Stimulated activated CD4-positive, alpha-beta T cell treated with anti-CD3 and anti-CD28 coated beads, Interleukin-1b, Interleukin-23, amount 100 ng/mL, for 48 hours (primary cell): ENCODE results near the gene CIRBP.

Experiments
- DNase-seq: peaks from one replicate; pipeline ENCODE4 v3.0.0-alpha.2; 2020

Gene CIRBP

GRCh38 chr19:1231729-1232637 is 37.1 kb upstream of the CIRBP start:
- no peak for DNase-seq

DNA sequence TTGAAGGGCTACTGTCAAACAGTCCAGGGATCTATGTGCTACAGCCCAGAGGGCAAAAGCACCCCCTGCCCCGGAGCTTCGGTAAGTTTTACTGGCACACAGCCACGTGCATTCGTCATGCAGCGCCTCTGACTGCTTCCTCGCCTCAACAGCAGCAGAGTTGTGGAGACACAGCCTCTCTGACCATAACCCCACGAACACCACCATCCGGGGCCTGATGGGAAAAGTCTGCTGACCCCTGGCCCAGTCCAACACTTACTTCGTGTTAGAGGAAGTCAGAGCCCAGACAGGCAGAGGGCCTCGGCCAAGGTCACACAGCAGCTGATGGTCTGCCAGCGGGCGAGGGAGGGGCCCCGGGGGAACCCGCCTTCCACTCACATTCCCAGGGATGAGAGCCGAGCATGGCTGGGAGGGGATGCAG is 36.5 kb upstream of the CIRBP start:
- DNase-seq, result no peak

- no peak for DNase-seq
These were observed 35.9 kb upstream of the CIRBP start for GRCh38 chr19:1233115-1233667.

DNA sequence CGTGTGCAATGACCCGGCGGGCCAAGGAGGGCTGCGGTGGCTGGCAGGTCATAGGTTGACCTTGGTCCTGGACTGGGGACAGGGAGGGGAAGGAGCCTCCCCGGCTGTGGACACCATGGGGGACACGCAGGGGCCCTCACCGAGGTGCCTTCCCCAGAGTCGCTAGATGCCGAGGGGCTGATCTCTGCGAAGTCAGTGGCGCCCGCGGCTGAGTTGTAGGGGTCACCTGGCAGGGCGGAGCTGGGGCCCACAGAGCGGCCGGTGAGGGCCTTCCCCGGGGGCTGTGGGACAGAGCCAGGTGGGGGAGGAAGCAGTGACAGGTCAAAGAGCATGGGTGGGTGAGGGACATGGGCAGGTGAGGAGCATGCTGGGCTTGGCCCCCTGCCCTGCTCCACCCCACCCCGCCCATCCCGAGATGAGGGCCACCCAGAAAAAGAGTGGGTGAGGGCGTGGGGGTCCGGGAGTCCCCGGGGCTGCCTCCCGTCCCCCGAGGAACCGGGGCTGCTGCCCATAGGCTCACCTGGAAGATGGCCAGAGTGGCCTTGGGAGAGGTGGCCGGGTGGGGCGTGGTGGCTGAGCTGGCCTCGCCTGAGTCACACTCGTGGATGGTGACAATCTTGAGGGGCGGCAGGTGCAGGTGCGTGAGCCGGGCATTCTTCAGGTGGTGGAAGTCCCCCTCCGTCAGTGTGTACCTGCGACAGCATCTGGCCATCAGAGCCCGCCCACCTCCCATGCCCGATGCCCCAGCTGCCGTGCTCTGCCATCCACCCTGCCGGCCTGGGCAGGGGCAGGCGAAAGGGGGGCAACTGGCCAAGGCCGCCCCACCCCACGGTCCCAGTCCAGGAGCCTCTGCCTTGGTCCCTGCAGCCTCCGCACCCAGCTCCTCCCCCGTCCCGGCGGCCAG is 34.8 kb upstream of the CIRBP start:
- no peak for DNase-seq

- no peak for DNase-seq
These were observed 34.2 kb upstream of the CIRBP start for GRCh38 chr19:1234955-1235380.

GRCh38 chr19:1235625-1236538 is 33.2 kb upstream of the CIRBP start:
- no peak for DNase-seq

DNA sequence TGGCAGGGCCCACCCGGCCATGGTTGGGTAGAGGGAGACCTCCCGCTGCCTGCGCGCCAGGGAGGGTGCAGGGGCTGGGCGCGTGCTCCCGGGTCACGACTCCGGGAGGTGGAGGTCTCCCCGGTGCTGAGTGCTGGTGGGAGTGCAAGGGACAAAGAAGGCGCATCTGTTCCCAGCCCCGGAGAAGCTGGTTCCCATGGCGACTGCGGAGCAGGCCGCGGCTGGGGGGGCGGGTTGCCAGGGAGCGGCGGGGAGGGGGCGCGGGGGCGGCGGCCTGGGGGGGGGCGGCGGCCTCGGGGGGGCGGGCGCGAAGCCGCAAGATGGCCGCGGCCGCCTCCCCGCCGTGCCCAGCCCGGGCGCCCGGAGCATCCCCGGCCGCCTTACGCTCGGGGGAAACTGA is 32.6 kb upstream of the CIRBP start:
- DNase-seq, result no peak

DNA sequence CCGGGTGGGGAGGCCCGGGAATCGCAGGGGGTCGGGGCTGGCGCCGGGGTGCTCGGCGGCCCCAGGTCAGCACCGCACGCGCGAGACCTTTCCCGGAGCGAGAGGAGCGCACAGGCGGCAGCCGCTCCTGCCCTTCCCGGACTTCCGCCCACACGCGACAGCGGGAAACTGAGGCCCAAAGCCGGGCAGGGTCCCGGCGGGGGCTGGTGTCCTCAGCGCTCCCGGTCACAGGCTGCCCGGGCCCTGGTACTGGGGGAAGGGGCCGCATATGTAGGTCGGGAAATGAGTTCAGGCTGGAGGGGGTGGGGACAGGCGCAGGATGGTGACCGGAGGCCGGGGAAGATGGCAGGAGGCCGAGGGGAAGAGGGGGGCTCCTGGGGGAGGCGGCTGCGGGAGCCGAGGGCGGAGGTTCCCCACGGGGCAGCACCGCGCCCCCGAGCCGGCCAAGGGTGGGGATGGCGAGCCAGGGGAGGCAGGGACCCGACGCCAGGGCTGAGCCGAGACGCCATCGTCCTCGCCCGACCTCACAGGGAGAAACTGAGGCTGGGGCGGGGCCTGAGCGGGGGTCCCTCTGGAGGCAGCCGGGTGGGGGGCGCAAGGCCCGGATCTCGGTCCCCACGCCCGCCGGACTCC is 32.0 kb upstream of the CIRBP start:
- no peak for DNase-seq

DNA sequence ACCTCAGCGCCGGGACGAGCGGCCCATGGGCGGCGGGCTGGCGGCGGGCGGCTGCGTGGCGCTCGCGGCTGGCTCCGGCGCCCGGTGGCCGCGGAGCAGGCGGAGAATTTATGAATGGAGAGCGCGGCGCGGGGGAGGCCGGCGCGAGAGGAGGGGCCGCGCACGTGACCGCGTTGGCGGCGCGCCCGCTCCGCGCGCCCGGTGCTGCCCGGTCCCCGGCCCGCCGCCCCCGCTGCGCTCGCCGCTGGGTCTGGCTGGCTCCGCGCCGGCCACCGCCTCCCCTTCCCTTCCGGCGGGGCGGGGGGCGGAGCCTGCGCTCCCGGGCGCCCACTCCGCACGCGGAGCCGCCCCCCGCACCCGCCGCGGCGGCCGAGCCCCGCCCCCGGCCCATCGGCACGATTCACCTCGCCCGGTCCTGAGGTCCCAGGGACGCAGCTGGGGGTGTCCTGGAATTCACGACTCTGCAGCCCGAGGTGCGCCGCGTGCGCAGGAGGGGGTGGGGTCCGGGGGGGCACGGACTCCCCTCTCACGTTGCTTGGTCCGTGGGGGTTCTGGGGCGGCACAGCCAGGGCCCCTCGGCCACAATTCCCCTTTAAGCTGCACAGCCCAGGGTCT is 31.3 kb upstream of the CIRBP start, which contains the start of gene CBARP:
Gene CBARP, minus strand, starts transcription at position 252 of the 615 bp plus-strand sequence. CDS start 1,905 bp downstream, outside the sequence.
- DNase-seq, result no peak

GRCh38 chr19:1238369-1239303 is 30.5 kb upstream of the CIRBP start:
- DNase-seq, result no peak

GRCh38 chr19:1239420-1239795 is 29.7 kb upstream of the CIRBP start:
- DNase-seq, result no peak

GRCh38 chr19:1239796-1240737 is 29.1 kb upstream of the CIRBP start:
- peak; percentile 92 for DNase-seq

GRCh38 chr19:1240925-1241324 is 28.2 kb upstream of the CIRBP start:
- no peak for DNase-seq

- DNase-seq, result peak; percentile 92
These were observed 27.6 kb upstream of the CIRBP start, which contains the start of gene ATP5F1D for GRCh38 chr19:1241417-1242095. Gene ATP5F1D (plus strand): TSS chr19:1241751. CDS start chr19:1241851, 100 bp downstream.

GRCh38 chr19:1243768-1244692 is 25.1 kb upstream of the CIRBP start:
- DNase-seq, result peak; percentile 83

GRCh38 chr19:1244693-1245451 is 24.3 kb upstream of the CIRBP start:
- DNase-seq, result no peak
